Measurements from ENCODE around the gene CES4A.
"Not testable (repeated sequence)": the region's sequence is repeated elsewhere in the genome, so short reads cannot be mapped to it uniquely, and the experiment has no call there.

Gene CES4A

DNA sequence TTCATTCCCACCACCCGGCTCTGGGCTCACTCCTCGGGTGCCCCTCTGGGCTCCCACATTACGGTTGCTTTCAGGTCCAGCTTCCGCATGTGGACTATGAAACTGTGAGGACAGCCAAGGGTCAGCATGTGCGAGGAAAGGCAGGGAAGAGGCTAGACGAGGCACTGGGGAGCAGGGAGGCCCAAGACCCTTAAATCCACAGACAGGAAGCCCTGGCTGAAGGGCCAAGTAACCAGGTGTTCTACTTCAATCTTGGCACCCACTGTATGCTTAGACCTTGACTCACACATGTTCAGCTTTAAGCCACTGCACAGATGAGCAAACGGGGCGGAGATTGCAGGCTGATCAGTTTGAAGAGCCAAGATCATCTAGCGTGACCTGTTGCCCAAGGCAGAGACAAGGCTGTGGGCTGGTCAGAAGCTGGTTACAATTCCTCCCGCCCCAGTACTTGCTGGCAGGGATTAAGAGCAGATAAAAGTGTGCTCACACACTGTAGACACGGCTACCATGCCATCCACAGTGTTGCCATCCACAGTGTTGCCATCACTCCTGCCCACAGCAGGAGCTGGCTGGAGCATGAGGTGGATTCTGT, at the start of gene CES4A:
TSS of gene CES4A (plus strand) at position 393 of the 592 bp plus-strand sequence. CDS start at position 577, 184 bp downstream.
- no peak for DNase-seq

DNA sequence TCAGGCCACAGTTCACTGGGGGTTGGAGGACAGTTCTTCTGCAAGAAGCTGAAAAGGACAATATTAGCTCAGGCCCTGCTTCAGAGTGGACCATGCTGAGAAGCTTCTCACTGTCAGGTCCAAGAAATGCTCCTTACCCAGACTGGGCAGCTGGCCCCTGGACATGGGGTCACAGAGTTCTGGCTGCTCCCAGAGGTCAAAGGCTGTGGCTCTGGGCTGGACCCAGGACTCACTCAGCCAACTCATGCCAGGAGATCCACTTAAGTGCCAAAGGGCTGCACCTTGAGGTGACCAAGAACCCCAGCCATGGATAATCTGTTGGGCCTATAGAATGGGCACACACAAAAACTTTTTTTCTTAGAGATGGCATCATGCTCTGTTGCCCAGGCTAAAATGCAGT, 49.0 kb upstream of the CES4A start:
- DNase-seq: no peak

DNA sequence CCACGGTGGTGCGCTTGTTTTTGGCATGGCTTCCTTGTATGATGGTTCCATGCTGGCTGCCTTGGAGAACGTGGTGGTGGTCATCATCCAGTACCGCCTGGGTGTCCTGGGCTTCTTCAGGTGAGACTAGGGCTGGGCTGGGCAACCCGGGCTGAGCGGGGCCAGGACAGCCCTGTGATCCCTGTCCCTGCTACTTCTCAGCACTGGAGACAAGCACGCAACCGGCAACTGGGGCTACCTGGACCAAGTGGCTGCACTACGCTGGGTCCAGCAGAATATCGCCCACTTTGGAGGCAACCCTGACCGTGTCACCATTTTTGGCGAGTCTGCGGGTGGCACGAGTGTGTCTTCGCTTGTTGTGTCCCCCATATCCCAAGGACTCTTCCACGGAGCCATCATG, 48.2 kb upstream of the CES4A start:
- DNase-seq: no peak

DNA sequence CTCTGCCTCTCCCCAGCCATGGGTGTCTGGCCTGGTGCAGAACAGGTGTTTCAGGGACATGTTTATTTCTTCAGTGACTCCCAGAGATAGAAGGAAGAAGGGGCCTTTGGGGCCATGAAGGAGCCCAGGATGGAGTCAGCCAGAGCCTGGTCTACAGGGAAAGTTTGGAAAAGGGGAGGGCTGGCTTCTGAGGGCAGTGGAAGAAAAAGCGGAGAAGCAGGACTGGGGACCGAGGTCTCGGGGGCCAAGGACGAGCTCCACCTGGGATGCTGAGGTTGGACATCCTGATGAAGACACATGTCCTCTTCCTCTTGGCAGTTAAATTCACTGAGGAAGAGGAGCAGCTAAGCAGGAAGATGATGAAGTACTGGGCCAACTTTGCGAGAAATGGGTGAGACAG, 45.4 kb upstream of the CES4A start:
- no peak for DNase-seq

DNA sequence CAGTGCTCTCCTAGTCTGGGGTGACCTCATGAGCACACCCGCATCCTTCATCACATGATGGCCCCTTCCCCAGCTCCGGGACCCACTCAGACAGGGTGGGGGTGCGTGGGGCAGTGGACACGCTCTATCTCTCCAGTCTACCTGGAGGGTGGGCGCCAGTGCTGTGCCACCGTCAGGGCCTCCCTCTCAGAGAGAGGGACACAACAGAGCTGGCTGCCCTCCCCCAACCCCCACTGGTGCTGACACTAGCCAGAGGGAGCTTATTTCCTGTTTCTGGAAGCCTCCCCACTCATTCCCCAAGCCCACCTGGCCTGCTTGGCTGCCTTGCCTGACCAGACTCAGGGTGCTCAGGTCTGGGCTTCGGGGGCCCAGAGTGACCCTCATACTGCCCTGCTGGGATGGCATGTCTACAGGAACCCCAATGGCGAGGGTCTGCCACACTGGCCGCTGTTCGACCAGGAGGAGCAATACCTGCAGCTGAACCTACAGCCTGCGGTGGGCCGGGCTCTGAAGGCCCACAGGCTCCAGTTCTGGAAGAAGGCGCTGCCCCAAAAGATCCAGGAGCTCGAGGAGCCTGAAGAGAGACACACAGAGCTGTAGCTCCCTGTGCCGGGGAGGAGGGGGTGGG, 44.8 kb upstream of the CES4A start:
- DNase-seq: no peak

DNA sequence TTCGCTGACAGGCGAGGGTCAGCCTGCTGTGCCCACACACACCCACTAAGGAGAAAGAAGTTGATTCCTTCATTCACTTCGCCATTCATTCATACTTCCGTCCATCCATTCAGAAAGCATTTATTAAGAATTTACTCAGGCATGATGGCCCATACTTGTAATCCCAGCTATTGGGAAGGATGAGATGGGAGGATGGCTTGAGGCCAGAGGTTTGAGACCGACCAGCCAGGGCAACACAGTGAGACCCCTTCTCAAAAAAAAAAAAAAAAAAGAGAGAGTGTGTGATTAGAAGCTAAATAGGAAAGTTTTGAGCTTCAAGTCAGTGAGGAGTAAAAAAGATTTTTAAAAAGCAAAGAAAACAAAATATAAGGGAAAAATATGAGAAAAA, 44.3 kb upstream of the CES4A start:
- no peak for DNase-seq

DNA sequence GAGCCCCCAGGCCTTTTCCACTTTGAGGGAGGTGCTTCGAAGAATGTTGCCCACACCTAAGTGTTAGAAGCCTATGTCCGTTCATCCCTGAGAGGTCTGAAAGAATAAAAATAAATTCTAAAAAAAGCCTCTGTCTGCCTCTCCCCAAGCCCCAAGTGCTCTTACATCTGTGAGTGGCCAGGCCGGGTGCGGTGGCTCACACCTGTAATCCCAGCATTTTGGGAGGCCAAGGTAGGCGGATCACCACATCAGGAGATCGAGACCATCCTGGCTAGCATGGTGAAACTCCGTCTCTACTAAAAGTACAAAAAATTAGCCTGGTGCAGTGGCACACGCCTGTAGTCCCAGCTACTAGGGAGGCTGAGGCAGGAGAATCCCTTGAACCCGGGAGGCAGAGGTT, 43.4 kb upstream of the CES4A start:
- DNase-seq: not testable (repeated sequence)

DNA sequence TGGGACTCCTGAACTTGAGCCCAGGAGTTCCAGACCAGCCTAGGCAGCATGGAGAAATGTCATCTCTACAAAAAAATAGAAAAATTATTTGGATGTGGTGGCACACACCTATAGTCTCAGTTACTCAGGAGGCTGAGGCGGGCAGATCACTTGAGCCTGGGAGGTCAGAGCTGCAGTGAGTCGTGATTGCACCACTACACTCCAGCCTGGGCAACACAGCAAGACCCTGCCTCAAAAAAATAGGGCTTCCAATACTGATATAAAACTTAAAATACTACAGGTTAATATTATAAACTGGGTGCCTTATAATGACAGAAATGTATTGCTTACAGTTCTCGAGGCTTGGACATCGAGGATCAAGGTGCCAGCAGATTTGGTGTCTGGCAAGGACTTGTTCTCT, 42.5 kb upstream of the CES4A start:
- DNase-seq: no peak

DNA sequence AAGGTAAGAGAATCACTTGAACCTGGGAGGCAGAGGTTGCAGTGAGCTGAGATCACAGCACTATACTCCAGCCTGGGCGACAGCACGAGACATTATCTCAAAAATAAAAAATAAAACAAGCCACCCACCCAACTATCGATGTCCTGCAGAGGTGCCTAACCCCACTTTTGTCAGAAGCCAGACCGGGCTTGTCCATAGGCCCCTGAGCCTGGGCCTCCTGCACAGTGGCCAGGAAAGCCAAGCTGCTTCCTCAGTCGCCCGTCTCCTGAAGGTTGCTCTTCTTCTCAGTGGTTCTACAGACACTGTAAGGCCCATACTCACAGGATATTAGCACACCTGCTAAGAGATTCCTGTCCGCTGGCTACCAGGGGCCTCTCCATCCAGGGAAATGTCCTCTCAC, 41.8 kb upstream of the CES4A start:
- no peak for DNase-seq

DNA sequence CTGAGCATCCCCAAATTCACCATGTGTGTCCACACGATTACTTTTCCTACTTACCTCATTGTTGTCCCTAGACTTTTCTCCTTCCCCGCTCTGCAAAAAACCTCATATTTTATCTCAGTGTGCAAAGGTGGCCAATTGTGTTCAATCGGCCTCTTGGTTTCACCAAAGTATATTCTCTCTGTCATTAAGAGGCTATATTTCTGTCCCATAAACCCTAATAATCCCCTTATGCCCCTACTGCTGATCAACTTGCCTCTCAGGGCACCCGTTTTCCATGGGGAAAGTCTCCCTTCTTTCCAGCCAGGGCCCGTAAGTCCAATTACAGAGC, 41.5 kb upstream of the CES4A start:
- DNase-seq: no peak

DNA sequence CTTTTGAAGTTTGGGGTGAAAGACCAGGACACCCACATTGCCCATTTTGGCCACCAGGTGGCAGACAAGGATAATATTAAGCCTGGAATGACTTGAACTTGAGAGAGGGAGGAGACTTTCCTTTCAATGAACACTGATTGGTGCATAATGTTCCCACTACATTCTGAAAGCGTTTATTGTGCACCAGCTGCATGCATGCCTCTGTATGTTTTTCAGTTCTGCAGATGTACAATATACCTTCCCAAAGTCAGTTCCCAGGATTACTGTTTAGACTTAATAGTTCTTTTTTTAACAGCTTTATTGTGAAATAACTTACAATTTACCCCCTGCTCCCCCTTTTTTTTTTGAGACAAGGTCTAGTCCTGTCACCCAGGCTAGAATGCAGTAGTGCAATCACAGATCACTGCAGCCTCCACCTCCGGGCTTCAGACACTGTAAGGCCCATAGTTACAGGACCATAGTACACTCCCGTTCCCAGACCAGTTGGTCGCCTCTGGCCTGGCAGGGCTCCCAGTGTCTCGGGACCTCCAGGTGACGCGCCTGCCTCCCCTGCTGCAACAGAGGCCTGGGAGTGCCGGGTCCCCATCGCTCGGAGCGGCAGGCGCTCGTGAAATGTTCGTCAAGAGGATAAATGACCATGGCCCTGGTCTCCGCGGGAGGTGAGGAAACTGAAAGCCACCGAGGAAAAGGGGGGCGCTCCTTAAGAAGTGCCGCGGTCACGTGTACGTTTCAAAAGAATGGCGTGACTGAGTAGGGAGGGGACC, 40.9 kb upstream of the CES4A start:
- peak; percentile 78 for DNase-seq

DNA sequence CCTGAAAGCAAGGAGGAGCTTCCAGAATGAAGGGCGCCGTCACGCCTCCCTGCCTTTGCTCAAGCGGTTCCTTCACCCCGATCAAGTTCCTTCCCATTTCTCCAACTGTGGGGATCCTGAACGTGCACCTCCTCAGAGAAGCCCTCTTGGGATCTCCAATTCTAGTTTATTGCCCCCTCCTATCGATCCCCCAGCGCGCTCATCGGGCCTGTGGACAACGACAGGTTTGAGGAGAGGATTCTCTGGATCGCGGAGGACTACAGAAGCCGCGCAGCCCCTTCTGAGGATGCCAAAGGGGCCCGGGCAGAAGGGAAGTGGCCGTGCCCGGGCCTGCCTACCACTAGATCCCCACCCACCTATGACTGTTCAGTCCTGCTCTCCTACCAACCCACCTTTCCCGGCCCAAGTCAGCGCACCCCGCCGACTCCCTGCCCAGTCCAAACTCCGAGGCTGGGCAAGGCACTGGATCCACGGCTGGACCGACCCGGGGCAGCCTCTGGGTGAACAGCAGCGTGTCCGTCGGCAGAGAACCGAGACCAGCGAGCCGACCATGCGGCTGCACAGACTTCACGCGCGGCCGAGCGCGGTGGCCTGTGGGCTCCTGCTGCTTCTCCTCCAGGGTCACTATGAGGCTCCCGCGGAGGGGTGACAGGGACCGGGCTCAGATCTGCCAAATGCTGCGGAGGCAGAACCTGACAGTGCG, 40.1 kb upstream of the CES4A start:
- no peak for DNase-seq

DNA sequence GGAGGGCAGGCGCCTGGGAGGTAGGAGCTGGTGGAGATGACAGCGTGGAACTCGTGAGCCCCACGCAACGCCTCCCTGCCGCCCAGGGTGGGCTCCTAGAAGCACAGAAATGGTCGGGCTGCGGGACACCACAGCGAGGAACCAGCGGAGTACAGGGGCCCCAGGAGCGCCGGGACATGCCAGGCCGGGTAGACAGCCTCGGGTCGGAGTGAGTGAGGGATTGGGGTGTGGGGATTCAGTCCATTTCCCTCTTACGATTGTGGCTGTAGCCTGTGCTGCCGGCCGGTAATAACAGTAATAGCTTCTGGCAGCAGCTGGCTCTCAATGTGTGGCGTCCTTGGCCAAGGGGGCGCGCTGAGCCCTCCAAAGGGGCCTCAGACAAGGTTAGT, 39.6 kb upstream of the CES4A start:
- no peak for DNase-seq

DNA sequence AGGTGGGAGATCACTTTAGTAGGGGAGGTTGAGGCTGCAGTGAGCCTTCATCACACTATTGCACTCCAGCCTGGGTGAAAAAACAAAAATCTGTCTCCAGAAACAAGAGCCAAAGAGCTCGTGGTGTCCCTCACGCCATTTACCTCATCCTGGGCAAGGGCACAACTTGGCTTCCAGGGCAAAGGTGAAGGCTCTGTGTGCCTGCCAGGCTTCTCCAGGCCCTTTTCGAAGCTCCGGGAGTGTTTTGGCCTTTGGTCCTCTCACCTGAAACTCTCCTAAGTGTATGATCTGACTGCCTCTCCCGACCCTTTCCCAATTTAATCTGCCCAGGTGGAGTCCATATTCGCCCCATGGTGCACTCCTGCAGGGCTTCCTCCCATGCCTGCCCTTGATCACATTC, 38.9 kb upstream of the CES4A start:
- no peak for DNase-seq

DNA sequence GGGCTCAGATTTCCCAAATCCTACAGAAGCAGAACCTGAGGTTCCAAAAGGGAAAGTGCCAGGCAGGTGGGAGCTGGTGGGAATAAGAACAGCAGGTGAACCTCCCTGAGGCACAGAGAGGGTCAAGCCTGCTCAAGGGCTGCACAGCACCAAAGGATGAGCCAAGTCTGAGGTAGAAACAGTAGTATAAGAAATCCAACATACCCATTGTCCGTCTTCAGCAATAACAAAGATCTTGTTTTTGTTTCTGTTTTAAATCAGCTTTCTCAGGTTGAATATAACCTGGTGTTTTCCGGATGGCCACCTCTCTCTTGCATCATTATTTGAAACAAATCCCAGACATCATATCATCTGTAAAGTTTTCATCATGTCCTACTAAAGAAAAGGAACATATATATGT, 38.0 kb upstream of the CES4A start:
- DNase-seq: no peak

DNA sequence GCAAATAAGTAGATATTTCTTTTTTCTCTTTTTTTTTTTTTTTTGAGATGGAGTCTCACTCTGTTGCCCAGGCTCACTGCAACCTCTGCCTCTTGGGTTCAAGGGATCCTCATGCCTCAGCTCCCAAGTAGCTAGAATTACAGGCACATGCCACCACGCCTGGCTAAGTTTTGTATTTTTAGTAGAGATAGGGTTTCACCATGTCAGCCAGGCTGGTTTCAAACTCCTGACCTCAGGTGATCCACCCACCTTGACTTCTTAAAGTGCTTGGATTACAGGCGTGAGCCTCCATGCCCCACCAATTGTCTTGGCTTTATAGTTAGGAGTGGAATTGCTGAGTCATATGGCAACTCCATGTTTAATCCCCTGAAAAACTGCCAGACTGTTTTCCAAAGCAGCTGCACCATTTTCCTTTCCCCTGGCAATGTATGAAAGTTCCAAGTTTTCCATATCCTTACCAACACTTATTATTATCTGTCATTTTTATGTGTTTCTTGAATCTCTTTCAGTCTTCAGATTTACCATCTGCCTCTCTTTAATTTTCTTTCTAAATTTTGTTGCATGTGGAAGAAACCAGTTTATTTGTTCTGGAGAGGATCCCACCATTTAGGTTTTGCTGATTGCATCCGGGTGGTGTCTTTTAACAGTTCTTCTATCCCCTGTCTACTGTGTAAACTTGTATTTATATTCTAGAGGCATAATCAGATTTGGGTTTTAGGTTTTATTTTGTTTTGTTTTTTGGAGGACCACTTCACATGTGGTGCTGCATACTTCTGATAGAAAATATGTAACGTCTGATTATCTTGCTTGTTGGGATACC, 37.2 kb upstream of the CES4A start:
- DNase-seq: no peak

DNA sequence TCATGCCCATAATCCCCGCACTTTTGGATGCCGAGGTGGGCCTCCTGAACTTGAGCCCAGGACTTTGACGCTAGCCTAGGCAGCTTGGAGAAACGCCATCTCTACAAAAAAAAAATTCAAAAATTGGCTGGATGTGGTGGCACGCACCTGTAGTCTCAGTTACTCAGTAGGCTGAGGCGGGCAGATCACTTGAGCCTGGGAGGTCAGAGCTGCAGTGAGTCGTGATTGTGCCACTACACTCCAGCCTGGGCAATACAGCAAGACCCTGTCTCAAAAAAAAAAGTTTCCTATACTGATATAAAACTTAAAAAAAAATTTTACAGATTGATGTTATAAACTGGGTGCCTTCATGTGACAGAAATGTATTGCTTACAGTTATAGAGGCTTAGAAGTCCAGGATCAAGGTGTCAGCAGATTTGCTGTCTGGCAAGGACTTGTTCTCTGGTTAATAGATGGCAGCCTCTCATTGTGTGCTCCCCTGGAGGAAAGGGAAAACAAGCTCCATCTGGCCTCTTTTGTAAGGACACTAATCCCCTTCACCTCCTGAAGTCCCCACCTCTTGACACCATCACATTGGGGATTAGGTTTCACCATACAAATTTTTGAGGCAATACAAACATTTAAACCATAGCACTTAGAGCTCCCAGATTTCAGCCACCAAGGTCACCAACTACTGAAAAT, 35.8 kb upstream of the CES4A start:
- no peak for DNase-seq

DNA sequence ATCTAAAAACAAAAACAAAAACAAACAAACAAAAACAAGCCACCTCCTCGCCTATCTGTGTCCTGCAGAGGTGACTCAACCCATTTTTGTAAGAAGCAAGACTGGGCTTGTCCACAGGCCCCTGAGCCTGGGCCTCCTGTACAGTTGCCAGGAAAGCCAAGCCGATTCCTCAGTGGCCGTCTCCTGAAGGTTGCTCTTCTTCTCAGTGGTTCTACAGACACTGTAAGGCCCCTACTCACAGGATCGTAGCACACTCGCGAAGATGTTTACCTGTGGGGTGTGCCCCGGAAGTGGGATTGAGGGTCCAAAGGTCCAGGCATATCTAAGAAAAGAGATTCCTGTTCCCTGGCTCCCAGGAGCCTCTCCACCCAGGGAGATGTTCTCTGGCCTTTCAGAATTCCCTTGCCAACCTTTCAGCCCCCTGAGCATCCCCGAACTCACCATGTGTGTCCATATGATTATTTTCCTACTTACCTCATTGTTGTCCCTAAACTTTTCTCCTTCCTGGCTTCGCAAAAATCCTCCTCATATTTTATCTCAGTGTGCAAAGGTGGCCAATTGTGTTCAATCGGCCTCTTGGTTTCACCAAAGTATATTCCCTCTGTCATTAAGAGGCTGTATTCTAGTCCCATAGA, 34.8 kb upstream of the CES4A start:
- no peak for DNase-seq

DNA sequence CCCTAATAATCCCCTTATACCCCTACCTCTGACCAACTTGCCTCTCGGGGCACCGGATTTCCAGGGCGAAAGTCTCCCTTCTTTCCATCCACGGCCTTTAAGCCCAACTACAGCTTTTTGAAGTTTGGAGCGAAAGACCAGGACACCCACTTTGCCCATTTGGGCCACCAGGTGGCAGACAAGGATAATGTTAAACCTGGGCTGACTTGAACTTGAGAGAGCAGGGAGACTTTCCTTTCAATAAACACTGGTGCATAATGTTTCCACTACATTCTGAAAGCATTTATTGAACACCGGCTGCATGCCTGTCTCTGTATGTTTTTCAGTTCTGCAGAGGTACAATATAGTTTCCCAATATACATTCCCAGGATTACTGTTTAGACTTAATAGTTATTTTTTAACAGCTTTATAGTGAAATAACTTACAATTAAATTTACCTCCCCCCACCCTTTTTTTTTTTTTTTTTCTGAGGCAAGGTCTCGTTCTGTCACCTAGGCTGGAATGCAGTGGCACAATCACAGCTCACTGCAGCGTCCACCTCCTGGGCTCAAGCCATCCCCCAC, 34.2 kb upstream of the CES4A start:
- peak; percentile 68 for DNase-seq

DNA sequence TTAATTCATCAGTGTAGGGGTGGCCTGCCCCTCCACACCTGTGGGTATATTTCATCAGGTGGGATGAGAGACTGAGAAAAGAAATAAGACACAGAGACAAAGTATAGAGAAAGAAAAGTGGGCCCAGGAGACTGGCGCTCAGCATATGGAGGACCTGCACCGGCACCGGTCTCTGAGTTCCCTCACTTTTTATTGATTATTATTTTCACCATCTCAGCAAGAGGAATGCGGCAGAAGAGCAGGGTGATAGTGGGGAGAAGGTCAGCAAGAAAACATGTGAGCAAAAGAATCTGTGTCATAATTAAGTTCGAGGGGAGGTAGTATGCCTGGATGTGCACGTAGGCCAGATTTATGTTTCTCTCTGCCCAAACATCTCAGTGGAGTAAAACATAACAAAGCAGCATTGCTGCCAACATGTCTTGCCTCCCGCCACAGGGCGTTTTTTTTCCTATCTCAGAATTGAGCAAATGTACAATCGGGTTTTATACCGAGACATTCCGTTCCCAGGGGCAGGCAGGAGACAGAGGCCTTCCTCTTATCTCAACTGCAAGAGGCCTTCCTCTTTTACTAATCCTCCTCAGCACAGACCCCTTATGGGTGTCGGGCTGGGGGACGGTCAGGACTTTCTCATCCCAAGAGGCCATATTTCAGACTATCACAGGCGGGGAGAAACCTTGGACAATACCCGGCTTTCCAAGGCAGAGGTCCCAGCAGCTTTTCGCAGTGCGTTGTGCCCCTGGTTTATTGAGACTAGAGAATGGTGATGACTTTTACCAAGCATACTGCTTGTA, 32.8 kb upstream of the CES4A start:
- DNase-seq: not testable (repeated sequence)

DNA sequence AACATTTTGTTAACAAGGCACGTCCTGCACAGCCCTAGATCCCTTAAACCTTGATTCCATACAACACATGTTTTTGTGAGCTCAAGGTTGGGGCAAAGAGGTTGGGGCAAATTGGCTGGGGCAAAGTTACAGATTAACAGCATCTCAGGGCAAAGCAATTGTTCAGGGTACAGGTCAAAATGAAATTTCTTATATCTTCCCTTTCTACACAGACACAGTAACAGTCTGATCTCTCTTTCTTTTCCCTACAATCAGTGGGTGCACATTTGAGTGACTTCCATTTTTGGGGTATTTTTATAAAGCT, 32.3 kb upstream of the CES4A start:
- DNase-seq: not testable (repeated sequence)

Measured in NCI-H1694 treated with DMSO at 0.1 percent for 48 hours (cell line).